HAP-1 (cell line): ENCODE data around the gene ZNF174.
A peak's percentile ranks its signal among the peaks of the same experiment; 100 is the strongest.

Experiments
- DNase-seq, 2 experiments: peaks; one replicate each; pipeline ENCODE4 v3.0.0-alpha.2; 2016 to 2020; ENCODE audit warnings: low spot score in 2 of 2
- H3K27me3 ChIP-seq: fragments of 250-450 bp; sonication (Bioruptor Pico); 2 replicates; pipeline ENCODE4 v1.5.1; 2020; ENCODE audit warnings: low read depth, mild to moderate bottlenecking, moderate library complexity
- H3K36me3 ChIP-seq: fragments of 250-450 bp; sonication (Bioruptor Pico); replicated peaks from 2 replicates; pipeline ENCODE4 v1.5.1; 2020; ENCODE audit warnings: mild to moderate bottlenecking
- H3K4me1 ChIP-seq: fragments of 250-450 bp; sonication (Bioruptor Pico); 2 replicates; pipeline ENCODE4 v1.5.1; 2020; ENCODE audit warnings: mild to moderate bottlenecking
- H3K4me3 ChIP-seq: fragments of 250-450 bp; sonication (Bioruptor Pico); 2 replicates; pipeline ENCODE4 v1.5.1; 2020; ENCODE audit warnings: mild to moderate bottlenecking, moderate library complexity
- H3K9me3 ChIP-seq: fragments of 250-450 bp; sonication (Bioruptor Pico); 2 replicates; pipeline ENCODE4 v1.5.1; 2020; ENCODE audit warnings: mild to moderate bottlenecking, moderate library complexity
- in situ Hi-C: fragments of 300-500 bp; cut with MboI; formaldehyde crosslinking; loops from 3 replicates; pipeline ENCODE4 v1.14.3; 2020; ENCODE audit warnings: low sequenced_read_pairs, inconsistent platforms, mixed read lengths

The ZNF174 gene

GRCh38 chr16:3400779-3401688 is at the start of gene ZNF174, which contains the start of gene ZSCAN32:
TSS of gene ZNF174 (plus strand) at chr16:3401215. CDS start at chr16:3402005, 790 bp downstream.
TSS of gene ZSCAN32 (minus strand) at chr16:3401004. CDS start at chr16:3397557, 3,447 bp downstream.
- in situ Hi-C loops = no loop called here
- Histone ChIP-seq H3K4me1 (peaks cover 4% of the 10 kb centered on the region), H3K9me3 (peaks cover 7% of the 10 kb centered on the region), H3K4me3 (peak within 1 kb of the TSS; percentile 79), H3K27me3 (no peaks in the 10 kb centered on the region), H3K36me3 (peaks cover 41% of the 10 kb centered on the region)
- DNase-seq = peak; percentile 97 to 99

- in situ Hi-C loops = no loop called here
- H3K4me3 ChIP-seq = no peak within 1 kb of the TSS
Measured at GRCh38 chr16:3355589-3355988, 45.4 kb upstream of the ZNF174 start, which contains the start of gene OR2C1. TSS of gene OR2C1 (plus strand) at chr16:3355889. CDS start at chr16:3355941, 52 bp downstream.

GRCh38 chr16:3356118-3356517 is 44.9 kb upstream of the ZNF174 start:
- no peak for DNase-seq
- no peaks in the 10 kb centered on the region for H3K4me1 ChIP-seq
- H3K9me3 ChIP-seq = no peaks in the 10 kb centered on the region
- in situ Hi-C loops = no loop called here
- H3K4me3 ChIP-seq = no peak overlapping the region
- no peaks in the 10 kb centered on the region for H3K36me3 ChIP-seq
- peaks cover 3% of the 10 kb centered on the region; the same call in 1 of the 2 replicates for H3K27me3 ChIP-seq

More at GRCh38 chr16:3355589-3355988, 45.4 kb upstream of the ZNF174 start, which contains the start of gene OR2C1:
- no peaks in the 10 kb centered on the region for H3K4me1 ChIP-seq
- H3K36me3 ChIP-seq = no peaks in the 10 kb centered on the region
- no peak for DNase-seq
- peaks cover 3% of the 10 kb centered on the region; the same call in 1 of the 2 replicates for H3K27me3 ChIP-seq
- no peaks in the 10 kb centered on the region for H3K9me3 ChIP-seq

- Histone ChIP-seq H3K27me3 (peaks cover 6% of the 10 kb centered on the region), H3K4me1 (no peaks in the 10 kb centered on the region), H3K36me3 (no peaks in the 10 kb centered on the region), H3K4me3 (no peak overlapping the region), H3K9me3 (no peaks in the 10 kb centered on the region)
- in situ Hi-C loops = no loop called here
- DNase-seq = no peak
Measured at GRCh38 chr16:3358871-3359270, 42.1 kb upstream of the ZNF174 start.

GRCh38 chr16:3362931-3363330 is 38.1 kb upstream of the ZNF174 start:
- peaks cover 6% of the 10 kb centered on the region for H3K27me3 ChIP-seq
- H3K9me3 ChIP-seq = no peaks in the 10 kb centered on the region; the same call in 1 of the 2 replicates
- in situ Hi-C loops = no loop called here
- H3K36me3 ChIP-seq = no peaks in the 10 kb centered on the region
- H3K4me1 ChIP-seq = no peaks in the 10 kb centered on the region
- H3K4me3 ChIP-seq = no peak overlapping the region
- DNase-seq = no peak

- Histone ChIP-seq H3K4me1 (no peaks in the 10 kb centered on the region), H3K36me3 (no peaks in the 10 kb centered on the region), H3K9me3 (no peaks in the 10 kb centered on the region; the same call in 1 of the 2 replicates), H3K4me3 (no peak overlapping the region), H3K27me3 (peaks cover 6% of the 10 kb centered on the region)
- in situ Hi-C loops = no loop called here
- DNase-seq = no peak
Measured at GRCh38 chr16:3363793-3364192, 37.2 kb upstream of the ZNF174 start.

GRCh38 chr16:3364774-3365427 is 36.1 kb upstream of the ZNF174 start:
- peaks cover 6% of the 10 kb centered on the region for H3K27me3 ChIP-seq
- H3K36me3 ChIP-seq = no peaks in the 10 kb centered on the region
- no peak for DNase-seq
- no peaks in the 10 kb centered on the region for H3K4me1 ChIP-seq
- no peaks in the 10 kb centered on the region; the same call in 1 of the 2 replicates for H3K9me3 ChIP-seq
- in situ Hi-C loops = no loop called here
- no peak overlapping the region for H3K4me3 ChIP-seq

- Histone ChIP-seq H3K36me3 (no peaks in the 10 kb centered on the region), H3K4me3 (no peak overlapping the region), H3K4me1 (no peaks in the 10 kb centered on the region), H3K9me3 (no peaks in the 10 kb centered on the region; the same call in 1 of the 2 replicates), H3K27me3 (no peaks in the 10 kb centered on the region)
- in situ Hi-C loops = no loop called here
- DNase-seq = no peak
Measured at GRCh38 chr16:3369073-3369472, 31.9 kb upstream of the ZNF174 start.

- Histone ChIP-seq H3K9me3 (0 out of 2 replicates have a peak, but pooled peaks cover 2% of the 10 kb centered on the region), H3K27me3 (no peaks in the 10 kb centered on the region), H3K4me3 (no peak overlapping the region), H3K36me3 (no peaks in the 10 kb centered on the region), H3K4me1 (no peaks in the 10 kb centered on the region)
- no peak for DNase-seq
- in situ Hi-C loops = no loop called here
Measured at GRCh38 chr16:3375680-3376079, 25.3 kb upstream of the ZNF174 start.

GRCh38 chr16:3377917-3378316 is 23.1 kb upstream of the ZNF174 start:
- Histone ChIP-seq H3K4me3 (no peak overlapping the region), H3K27me3 (no peaks in the 10 kb centered on the region), H3K36me3 (peaks cover 6% of the 10 kb centered on the region), H3K4me1 (no peaks in the 10 kb centered on the region), H3K9me3 (peaks cover 9% of the 10 kb centered on the region)
- no peak for DNase-seq
- in situ Hi-C loops = no loop called here

- no peak overlapping the region for H3K4me3 ChIP-seq
- H3K27me3 ChIP-seq = no peaks in the 10 kb centered on the region
- in situ Hi-C loops = no loop called here
- H3K9me3 ChIP-seq = peaks cover 22% of the 10 kb centered on the region
- DNase-seq = no peak
- no peaks in the 10 kb centered on the region for H3K4me1 ChIP-seq
- H3K36me3 ChIP-seq = peaks cover 33% of the 10 kb centered on the region
Measured at GRCh38 chr16:3383045-3383448, 18.0 kb upstream of the ZNF174 start.

GRCh38 chr16:3388325-3388724 is 12.7 kb upstream of the ZNF174 start:
- peaks cover 49% of the 10 kb centered on the region for H3K36me3 ChIP-seq
- DNase-seq = no peak
- peaks cover 11% of the 10 kb centered on the region for H3K9me3 ChIP-seq
- H3K27me3 ChIP-seq = no peaks in the 10 kb centered on the region
- no peaks in the 10 kb centered on the region for H3K4me1 ChIP-seq
- no peak overlapping the region for H3K4me3 ChIP-seq
- in situ Hi-C loops = no loop called here

- no peaks in the 10 kb centered on the region for H3K4me1 ChIP-seq
- peaks cover 42% of the 10 kb centered on the region for H3K36me3 ChIP-seq
- in situ Hi-C loops = no loop called here
- H3K27me3 ChIP-seq = no peaks in the 10 kb centered on the region
- no peak overlapping the region for H3K4me3 ChIP-seq
- DNase-seq = no peak
- H3K9me3 ChIP-seq = peaks cover 5% of the 10 kb centered on the region
Measured at GRCh38 chr16:3389663-3390338, 11.2 kb upstream of the ZNF174 start.
